WTC11 (cell line): ENCODE results near the gene C5orf58. TPM values are rescaled to one million over a fixed set of nuclear protein-coding genes. Genes with fewer than 3 reads are reported as not detected.

ENCODE experiments used
- ATAC-seq: fragments of 200-7000 bp; cut with Tn5 transposase; 2 replicates; pipeline ENCODE4 v1.10.0; 2021; ENCODE audit warnings: mild to moderate bottlenecking, moderate library complexity
- CTCF ChIA-PET: fragments of 300-600 bp; sonication (Branson Sonifier 250); formaldehyde crosslinking; loops from one replicate; lab custom pipeline; 2021; ENCODE audit warnings: antibody characterized with exemption; lab: Charles Lee
- POLR2A ChIA-PET: fragments of 350-600 bp; sonication (Branson Sonifier 250); formaldehyde crosslinking; loops from one replicate; lab custom pipeline; 2021; ENCODE audit warnings: antibody characterized with exemption; lab: Charles Lee
- DNase-seq: peaks from one replicate; pipeline ENCODE4 v3.0.0; 2021; ENCODE audit warnings: low spot score
- H3K27ac Mint-ChIP-seq: 2 replicates; pipeline ENCODE4 v1.8.0; 2021; ENCODE audit warnings: mixed read lengths
- H3K27me3 Mint-ChIP-seq: 2 replicates; pipeline ENCODE4 v1.8.0; 2021; ENCODE audit warnings: low read depth, mild to moderate bottlenecking, moderate library complexity, mixed read lengths
- H3K36me3 Mint-ChIP-seq: 2 replicates; pipeline ENCODE4 v1.8.0; 2021; ENCODE audit warnings: mixed read lengths
- H3K4me1 Mint-ChIP-seq: 2 replicates; pipeline ENCODE4 v1.8.0; 2022; ENCODE audit warnings: mixed read lengths
- H3K4me3 Mint-ChIP-seq: 2 replicates; pipeline ENCODE4 v1.8.0; 2021; ENCODE audit warnings: mild to moderate bottlenecking, moderate library complexity, mixed read lengths
- H3K9me3 Mint-ChIP-seq: 2 replicates; pipeline ENCODE4 v1.8.0; 2021; ENCODE audit warnings: mixed read lengths
- CREB1 ChIP-seq: sonication (generic); formaldehyde crosslinking; IDR thresholded peaks from 2 replicates; pipeline ENCODE4 v1.8.0; 2023; ENCODE audit warnings: mild to moderate bottlenecking, missing genetic modification reagents
- EMX1 ChIP-seq: fragments of 250-450 bp; sonication (Bioruptor Pico); IDR thresholded peaks from 2 replicates; pipeline ENCODE4 v1.8.0; 2021; ENCODE audit warnings: mild to moderate bottlenecking
- ESRRA ChIP-seq: sonication (generic); formaldehyde crosslinking; IDR thresholded peaks from 2 replicates; pipeline ENCODE4 v1.8.1; 2022; ENCODE audit warnings: mild to moderate bottlenecking, missing genetic modification reagents, borderline replicate concordance
- MYBL2 ChIP-seq: sonication (generic); formaldehyde crosslinking; IDR thresholded peaks from 2 replicates; pipeline ENCODE4 v1.8.1; 2023; ENCODE audit warnings: mild to moderate bottlenecking, moderate library complexity, missing genetic modification reagents
- NFYB ChIP-seq: sonication (generic); formaldehyde crosslinking; conservative IDR thresholded peaks from 2 replicates; pipeline ENCODE4 v1.8.0; 2022; ENCODE audit warnings: low read depth, missing genetic modification reagents
- NR1H2 ChIP-seq: sonication (generic); formaldehyde crosslinking; IDR thresholded peaks from 2 replicates; pipeline ENCODE4 v1.9.0; 2021; ENCODE audit warnings: mild to moderate bottlenecking, moderate library complexity, missing genetic modification reagents
- NR2C2 ChIP-seq: sonication (generic); formaldehyde crosslinking; IDR thresholded peaks from 2 replicates; pipeline ENCODE4 v1.8.0; 2022; ENCODE audit warnings: mild to moderate bottlenecking, missing genetic modification reagents
- RELA ChIP-seq: sonication (generic); formaldehyde crosslinking; IDR thresholded peaks from 2 replicates; pipeline ENCODE4 v1.8.1; 2022; ENCODE audit warnings: missing genetic modification reagents, mild to moderate bottlenecking, borderline replicate concordance
- ZNF219 ChIP-seq: sonication (generic); formaldehyde crosslinking; IDR thresholded peaks from 2 replicates; pipeline ENCODE4 v1.8.0; 2023; ENCODE audit warnings: missing genetic modification reagents, mild to moderate bottlenecking, borderline replicate concordance
- ZNF416 ChIP-seq: fragments of 250-450 bp; sonication (Bioruptor Pico); IDR thresholded peaks from 2 replicates; pipeline ENCODE4 v1.9.0; 2021; ENCODE audit warnings: mild to moderate bottlenecking, inconsistent platforms
- ZNF671 ChIP-seq: fragments of 250-450 bp; sonication (Bioruptor Pico); IDR thresholded peaks from 2 replicates; pipeline ENCODE4 v1.8.0; 2021; ENCODE audit warnings: mild to moderate bottlenecking
- total RNA-seq: library from RNA; stranded (reverse); gene quantifications from 3 replicates; pipeline ENCODE4 v1.2.3, GENCODE V29; 2021
- TF ChIP-seq, protein P1 (sequence below): sonication (generic); formaldehyde crosslinking; IDR thresholded peaks from 2 replicates; pipeline ENCODE4 v1.8.1; 2022; ENCODE audit warnings: low read depth, mild to moderate bottlenecking, moderate library complexity, missing genetic modification reagents, borderline replicate concordance
- TF ChIP-seq, protein P2 (sequence below): sonication (generic); formaldehyde crosslinking; IDR thresholded peaks from 2 replicates; pipeline ENCODE4 v1.8.1; 2022; ENCODE audit warnings: low read depth, missing genetic modification reagents, borderline replicate concordance
- TF ChIP-seq, protein P3 (sequence below): sonication (generic); formaldehyde crosslinking; IDR thresholded peaks from 2 replicates; pipeline ENCODE4 v1.8.0; 2022; ENCODE audit warnings: mild to moderate bottlenecking, missing genetic modification reagents
- TF ChIP-seq, protein P4 (sequence below): sonication (generic); formaldehyde crosslinking; IDR thresholded peaks from 2 replicates; pipeline ENCODE4 v1.8.0; 2022; ENCODE audit warnings: mild to moderate bottlenecking, missing genetic modification reagents
- TF ChIP-seq, protein P5 (sequence below): sonication (generic); formaldehyde crosslinking; IDR thresholded peaks from 2 replicates; pipeline ENCODE4 v1.8.1; 2023; ENCODE audit warnings: mild to moderate bottlenecking, missing genetic modification reagents, moderate library complexity
- TF ChIP-seq, protein P6 (sequence below): sonication (generic); formaldehyde crosslinking; IDR thresholded peaks from 2 replicates; pipeline ENCODE4 v1.8.0; 2023; ENCODE audit warnings: missing genetic modification reagents
- TF ChIP-seq, protein P7 (sequence below): fragments of 250-450 bp; sonication (Bioruptor Pico); IDR thresholded peaks from 2 replicates; pipeline ENCODE4 v2.1.2; 2022; ENCODE audit warnings: mild to moderate bottlenecking, moderate library complexity
- TF ChIP-seq, protein P8 (sequence below): sonication (generic); formaldehyde crosslinking; IDR thresholded peaks from 2 replicates; pipeline ENCODE4 v1.8.1; 2022; ENCODE audit warnings: mild to moderate bottlenecking, moderate library complexity, missing genetic modification reagents
- TF ChIP-seq, protein P9 (sequence below): sonication (generic); formaldehyde crosslinking; IDR thresholded peaks from 2 replicates; pipeline ENCODE4 v1.8.1; 2022; ENCODE audit warnings: mild to moderate bottlenecking, missing genetic modification reagents, moderate library complexity, borderline replicate concordance

Gene C5orf58
- total RNA-seq, 1 experiment from 2014 or later, result 2.0 TPM

DNA sequence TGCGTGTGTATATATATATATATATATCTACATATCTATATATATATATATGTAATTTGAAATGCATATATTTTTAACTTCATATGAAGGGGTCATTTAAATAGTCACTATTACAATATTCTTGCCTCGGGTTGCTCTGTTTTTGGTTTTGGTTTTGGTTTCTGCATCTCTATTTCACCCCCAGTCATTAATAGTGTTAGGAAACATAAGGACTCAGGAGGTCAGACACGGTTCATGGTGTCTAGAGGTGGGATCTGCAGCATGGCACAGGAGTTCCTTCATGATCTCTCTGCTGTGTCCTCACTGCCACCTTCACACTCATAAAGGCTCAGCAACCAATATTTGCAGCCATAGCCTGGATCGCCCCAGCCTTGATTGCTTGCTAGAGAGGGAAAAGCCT, 16.6 kb downstream of the C5orf58 start (continued):
- TF ChIP-seq, protein P1, sequence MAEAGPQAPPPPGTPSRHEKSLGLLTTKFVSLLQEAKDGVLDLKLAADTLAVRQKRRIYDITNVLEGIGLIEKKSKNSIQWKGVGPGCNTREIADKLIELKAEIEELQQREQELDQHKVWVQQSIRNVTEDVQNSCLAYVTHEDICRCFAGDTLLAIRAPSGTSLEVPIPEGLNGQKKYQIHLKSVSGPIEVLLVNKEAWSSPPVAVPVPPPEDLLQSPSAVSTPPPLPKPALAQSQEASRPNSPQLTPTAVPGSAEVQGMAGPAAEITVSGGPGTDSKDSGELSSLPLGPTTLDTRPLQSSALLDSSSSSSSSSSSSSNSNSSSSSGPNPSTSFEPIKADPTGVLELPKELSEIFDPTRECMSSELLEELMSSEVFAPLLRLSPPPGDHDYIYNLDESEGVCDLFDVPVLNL (CRISPR knock-in tag), result no peak
- TF ChIP-seq, protein P2, sequence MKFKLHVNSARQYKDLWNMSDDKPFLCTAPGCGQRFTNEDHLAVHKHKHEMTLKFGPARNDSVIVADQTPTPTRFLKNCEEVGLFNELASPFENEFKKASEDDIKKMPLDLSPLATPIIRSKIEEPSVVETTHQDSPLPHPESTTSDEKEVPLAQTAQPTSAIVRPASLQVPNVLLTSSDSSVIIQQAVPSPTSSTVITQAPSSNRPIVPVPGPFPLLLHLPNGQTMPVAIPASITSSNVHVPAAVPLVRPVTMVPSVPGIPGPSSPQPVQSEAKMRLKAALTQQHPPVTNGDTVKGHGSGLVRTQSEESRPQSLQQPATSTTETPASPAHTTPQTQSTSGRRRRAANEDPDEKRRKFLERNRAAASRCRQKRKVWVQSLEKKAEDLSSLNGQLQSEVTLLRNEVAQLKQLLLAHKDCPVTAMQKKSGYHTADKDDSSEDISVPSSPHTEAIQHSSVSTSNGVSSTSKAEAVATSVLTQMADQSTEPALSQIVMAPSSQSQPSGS (CRISPR knock-in tag), result no peak
- no peak for TF ChIP-seq NFYB (CRISPR knock-in tag)
- TF ChIP-seq NR1H2 (CRISPR knock-in tag), result no peak
- TF ChIP-seq MYBL2 (CRISPR knock-in tag), result no peak
- TF ChIP-seq, protein P3, sequence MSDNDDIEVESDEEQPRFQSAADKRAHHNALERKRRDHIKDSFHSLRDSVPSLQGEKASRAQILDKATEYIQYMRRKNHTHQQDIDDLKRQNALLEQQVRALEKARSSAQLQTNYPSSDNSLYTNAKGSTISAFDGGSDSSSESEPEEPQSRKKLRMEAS (CRISPR knock-in tag), result no peak
- TF ChIP-seq, protein P4, sequence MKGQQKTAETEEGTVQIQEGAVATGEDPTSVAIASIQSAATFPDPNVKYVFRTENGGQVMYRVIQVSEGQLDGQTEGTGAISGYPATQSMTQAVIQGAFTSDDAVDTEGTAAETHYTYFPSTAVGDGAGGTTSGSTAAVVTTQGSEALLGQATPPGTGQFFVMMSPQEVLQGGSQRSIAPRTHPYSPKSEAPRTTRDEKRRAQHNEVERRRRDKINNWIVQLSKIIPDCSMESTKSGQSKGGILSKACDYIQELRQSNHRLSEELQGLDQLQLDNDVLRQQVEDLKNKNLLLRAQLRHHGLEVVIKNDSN (CRISPR knock-in tag), result no peak
- TF ChIP-seq, protein P5, sequence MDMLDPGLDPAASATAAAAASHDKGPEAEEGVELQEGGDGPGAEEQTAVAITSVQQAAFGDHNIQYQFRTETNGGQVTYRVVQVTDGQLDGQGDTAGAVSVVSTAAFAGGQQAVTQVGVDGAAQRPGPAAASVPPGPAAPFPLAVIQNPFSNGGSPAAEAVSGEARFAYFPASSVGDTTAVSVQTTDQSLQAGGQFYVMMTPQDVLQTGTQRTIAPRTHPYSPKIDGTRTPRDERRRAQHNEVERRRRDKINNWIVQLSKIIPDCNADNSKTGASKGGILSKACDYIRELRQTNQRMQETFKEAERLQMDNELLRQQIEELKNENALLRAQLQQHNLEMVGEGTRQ (CRISPR knock-in tag), result no peak
- TF ChIP-seq, protein P6, sequence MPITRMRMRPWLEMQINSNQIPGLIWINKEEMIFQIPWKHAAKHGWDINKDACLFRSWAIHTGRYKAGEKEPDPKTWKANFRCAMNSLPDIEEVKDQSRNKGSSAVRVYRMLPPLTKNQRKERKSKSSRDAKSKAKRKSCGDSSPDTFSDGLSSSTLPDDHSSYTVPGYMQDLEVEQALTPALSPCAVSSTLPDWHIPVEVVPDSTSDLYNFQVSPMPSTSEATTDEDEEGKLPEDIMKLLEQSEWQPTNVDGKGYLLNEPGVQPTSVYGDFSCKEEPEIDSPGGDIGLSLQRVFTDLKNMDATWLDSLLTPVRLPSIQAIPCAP (CRISPR knock-in tag), result no peak
- no peak for TF ChIP-seq EMX1 (CRISPR knock-in tag)
- TF ChIP-seq RELA (CRISPR knock-in tag), result no peak
- no peak for TF ChIP-seq ESRRA (CRISPR knock-in tag)
- TF ChIP-seq ZNF671 (CRISPR knock-in tag), result no peak
- TF ChIP-seq, protein P7, sequence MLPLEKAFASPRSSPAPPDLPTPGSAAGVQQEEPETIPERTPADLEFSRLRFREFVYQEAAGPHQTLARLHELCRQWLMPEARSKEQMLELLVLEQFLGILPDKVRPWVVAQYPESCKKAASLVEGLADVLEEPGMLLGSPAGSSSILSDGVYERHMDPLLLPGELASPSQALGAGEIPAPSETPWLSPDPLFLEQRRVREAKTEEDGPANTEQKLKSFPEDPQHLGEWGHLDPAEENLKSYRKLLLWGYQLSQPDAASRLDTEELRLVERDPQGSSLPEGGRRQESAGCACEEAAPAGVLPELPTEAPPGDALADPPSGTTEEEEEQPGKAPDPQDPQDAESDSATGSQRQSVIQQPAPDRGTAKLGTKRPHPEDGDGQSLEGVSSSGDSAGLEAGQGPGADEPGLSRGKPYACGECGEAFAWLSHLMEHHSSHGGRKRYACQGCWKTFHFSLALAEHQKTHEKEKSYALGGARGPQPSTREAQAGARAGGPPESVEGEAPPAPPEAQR, result no peak

DNA sequence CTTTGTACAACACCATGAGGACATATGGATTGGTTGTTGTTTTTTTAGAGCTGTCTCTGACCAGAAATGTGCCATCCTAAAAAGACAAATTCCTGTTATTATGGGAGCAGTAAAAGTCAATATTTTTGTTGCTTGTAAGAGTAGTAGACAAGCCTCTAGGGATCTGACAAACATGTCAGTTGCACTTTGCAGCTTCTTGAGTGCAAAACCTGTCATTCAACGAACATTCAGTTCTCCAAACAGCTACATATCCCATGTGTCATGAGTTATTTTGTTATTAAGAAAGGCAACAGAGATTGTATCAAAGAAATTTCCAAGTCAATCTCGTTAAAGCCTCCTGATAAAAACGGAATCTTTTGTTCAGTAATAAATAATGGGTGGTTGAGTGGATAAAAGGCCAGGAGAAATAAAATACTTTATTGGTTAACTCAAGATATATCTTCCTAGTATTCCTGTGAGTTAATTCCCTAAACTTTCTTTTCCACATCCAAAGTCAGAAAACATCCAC, 18.1 kb downstream of the C5orf58 start:
- H3K27me3 Mint-ChIP-seq, result peaks cover 2% of the 10 kb centered on the region
- ChIA-PET CTCF (interaction anchor here (0.7 to 2.7 kb wide), 5 partner anchors 14 to 170 kb away, joined by 3 to 11 read pairs (median 4); no protein-coding TSS in a partner anchor), POLR2A (no interaction called here)
- H3K36me3 Mint-ChIP-seq, result 0 out of 2 replicates have a peak, but pooled peaks cover 3% of the 10 kb centered on the region
- no peak overlapping the region for H3K27ac Mint-ChIP-seq
- H3K4me3 Mint-ChIP-seq, result no peak overlapping the region
- TF ChIP-seq, protein P8, sequence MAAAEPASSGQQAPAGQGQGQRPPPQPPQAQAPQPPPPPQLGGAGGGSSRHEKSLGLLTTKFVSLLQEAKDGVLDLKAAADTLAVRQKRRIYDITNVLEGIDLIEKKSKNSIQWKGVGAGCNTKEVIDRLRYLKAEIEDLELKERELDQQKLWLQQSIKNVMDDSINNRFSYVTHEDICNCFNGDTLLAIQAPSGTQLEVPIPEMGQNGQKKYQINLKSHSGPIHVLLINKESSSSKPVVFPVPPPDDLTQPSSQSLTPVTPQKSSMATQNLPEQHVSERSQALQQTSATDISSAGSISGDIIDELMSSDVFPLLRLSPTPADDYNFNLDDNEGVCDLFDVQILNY (CRISPR knock-in tag), result no peak
- no peak for TF ChIP-seq ZNF416 (CRISPR knock-in tag)
- no peak for TF ChIP-seq ZNF219 (CRISPR knock-in tag)
- no peak for TF ChIP-seq CREB1 (CRISPR knock-in tag)
- TF ChIP-seq NFYB (CRISPR knock-in tag), result no peak
- TF ChIP-seq, protein P9, sequence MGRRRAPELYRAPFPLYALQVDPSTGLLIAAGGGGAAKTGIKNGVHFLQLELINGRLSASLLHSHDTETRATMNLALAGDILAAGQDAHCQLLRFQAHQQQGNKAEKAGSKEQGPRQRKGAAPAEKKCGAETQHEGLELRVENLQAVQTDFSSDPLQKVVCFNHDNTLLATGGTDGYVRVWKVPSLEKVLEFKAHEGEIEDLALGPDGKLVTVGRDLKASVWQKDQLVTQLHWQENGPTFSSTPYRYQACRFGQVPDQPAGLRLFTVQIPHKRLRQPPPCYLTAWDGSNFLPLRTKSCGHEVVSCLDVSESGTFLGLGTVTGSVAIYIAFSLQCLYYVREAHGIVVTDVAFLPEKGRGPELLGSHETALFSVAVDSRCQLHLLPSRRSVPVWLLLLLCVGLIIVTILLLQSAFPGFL (CRISPR knock-in tag), result no peak
- TF ChIP-seq NR2C2 (CRISPR knock-in tag), result no peak
- DNase-seq, result no peak
- peaks cover 5% of the 10 kb centered on the region for H3K9me3 Mint-ChIP-seq
- H3K4me1 Mint-ChIP-seq, result peaks cover 84% of the 10 kb centered on the region
- ATAC-seq, result no peak
